ENCODE measurements around the gene FBXO27.

- TF ChIP-seq CTCF (IDR thresholded peaks at IDR 0.05; ENCODE audit: low read length) (no peak), EZH2 (optimal IDR thresholded peaks at IDR 0.05; ENCODE audit: low read depth, low read length) (no peak)
Measured at GRCh38 chr19:39030854-39031367, 1.4 kb downstream of the FBXO27 start.

Measured in MM.1S (cell line).